Thoracic aorta (tissue), 2 donors: ENCODE measurements around the gene RBBP8NL. TPM values are rescaled to one million over a fixed set of nuclear protein-coding genes. Genes with fewer than 3 reads are reported as not detected.
"Not testable (repeated sequence)": the region's sequence is repeated elsewhere in the genome, so short reads cannot be mapped to it uniquely, and the experiment has no call there.

Source experiments
- ATAC-seq: fragments of 150-250 bp; one replicate; pipeline ENCODE4 v1.8.0; 2017; ENCODE audit warnings: low read depth; ENCODE audit not compliant: insufficient number of reproducible peaks, low FRiP score
- DNase-seq: peaks from one replicate; pipeline ENCODE4 v3.0.0-alpha.2; 2020; ENCODE audit warnings: low spot score
- H3K27ac ChIP-seq, 2 donors: fragments of 200-600 bp; sonication (generic); 1 replicate in 1 of 2; 2 replicates in 1 of 2; pipeline ENCODE4 v1.5.1; 2016; ENCODE audit warnings: mild to moderate bottlenecking in 2 of 2, moderate library complexity in 2 of 2
- H3K27me3 ChIP-seq: fragments of 200-600 bp; sonication (generic); replicated peaks from 2 replicates; pipeline ENCODE4 v1.6.0; 2016; ENCODE audit warnings: mild to moderate bottlenecking; ENCODE audit not compliant: insufficient read depth
- H3K36me3 ChIP-seq: fragments of 200-600 bp; sonication (generic); one replicate; pipeline ENCODE4 v1.5.1; 2016
- H3K4me1 ChIP-seq, 2 donors: fragments of 200-600 bp; sonication (generic); 1 replicate in 1 of 2; 2 replicates in 1 of 2; pipeline versions ENCODE4 v1.5.1 to v1.6.0; 2016; ENCODE audit warnings: low read depth in 2 of 2, mild to moderate bottlenecking in 1 of 2; ENCODE audit not compliant: control insufficient read depth in 1 of 2
- H3K4me3 ChIP-seq: fragments of 200-600 bp; sonication (generic); 2 replicates; pipeline ENCODE4 v1.5.1; 2016; ENCODE audit warnings: mild to moderate bottlenecking
- H3K9me3 ChIP-seq: fragments of 200-600 bp; sonication (generic); 2 replicates; pipeline ENCODE4 v1.5.1; 2016
- total RNA-seq, 2 donors: library from RNA; depleted of rRNA; stranded (reverse); fragments of >200 nt; gene quantifications; one replicate each; pipeline versions ENCODE4 v1.1.0 to v1.2.3, GENCODE V29; 2016
- TF ChIP-seq, protein P1 (sequence below): fragments of 200-600 bp; sonication (generic); IDR thresholded peaks from one replicate; pipeline ENCODE4 v1.5.1; 2019; ENCODE audit warnings: antibody characterized with exemption

The RBBP8NL gene
- total RNA-seq, 2 donors from 2014 or later, result not detected

DNA sequence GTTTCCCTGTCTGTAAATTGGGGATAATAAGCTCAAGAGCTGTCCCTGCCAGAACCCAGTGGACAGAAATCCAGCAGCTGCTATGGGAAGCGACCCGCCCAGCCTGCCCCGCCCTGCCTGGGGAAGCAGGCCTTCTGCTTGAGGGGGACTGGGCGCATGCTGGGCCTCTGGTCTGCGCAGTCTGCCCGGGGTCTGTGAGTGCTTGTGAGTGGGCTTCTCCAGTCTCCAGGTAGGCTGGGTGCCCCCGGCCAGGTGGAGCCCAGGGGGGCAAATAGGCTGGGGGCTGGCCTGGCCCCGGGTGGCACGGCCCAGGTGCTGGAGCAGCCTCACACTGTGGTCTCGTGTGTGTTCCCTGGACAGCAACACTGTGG lies 648 bp upstream of the RBBP8NL start:
- Histone ChIP-seq H3K27ac (no peak overlapping the region), H3K27me3 (no peaks in the 10 kb centered on the region), H3K4me3 (no peak overlapping the region), H3K9me3 (no peaks in the 10 kb centered on the region), H3K4me1 (no peaks in the 10 kb centered on the region), H3K36me3 (no peaks in the 10 kb centered on the region)
- TF ChIP-seq, protein P1, sequence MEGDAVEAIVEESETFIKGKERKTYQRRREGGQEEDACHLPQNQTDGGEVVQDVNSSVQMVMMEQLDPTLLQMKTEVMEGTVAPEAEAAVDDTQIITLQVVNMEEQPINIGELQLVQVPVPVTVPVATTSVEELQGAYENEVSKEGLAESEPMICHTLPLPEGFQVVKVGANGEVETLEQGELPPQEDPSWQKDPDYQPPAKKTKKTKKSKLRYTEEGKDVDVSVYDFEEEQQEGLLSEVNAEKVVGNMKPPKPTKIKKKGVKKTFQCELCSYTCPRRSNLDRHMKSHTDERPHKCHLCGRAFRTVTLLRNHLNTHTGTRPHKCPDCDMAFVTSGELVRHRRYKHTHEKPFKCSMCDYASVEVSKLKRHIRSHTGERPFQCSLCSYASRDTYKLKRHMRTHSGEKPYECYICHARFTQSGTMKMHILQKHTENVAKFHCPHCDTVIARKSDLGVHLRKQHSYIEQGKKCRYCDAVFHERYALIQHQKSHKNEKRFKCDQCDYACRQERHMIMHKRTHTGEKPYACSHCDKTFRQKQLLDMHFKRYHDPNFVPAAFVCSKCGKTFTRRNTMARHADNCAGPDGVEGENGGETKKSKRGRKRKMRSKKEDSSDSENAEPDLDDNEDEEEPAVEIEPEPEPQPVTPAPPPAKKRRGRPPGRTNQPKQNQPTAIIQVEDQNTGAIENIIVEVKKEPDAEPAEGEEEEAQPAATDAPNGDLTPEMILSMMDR, result no peak
- no peak for ATAC-seq
- no peak for DNase-seq

DNA sequence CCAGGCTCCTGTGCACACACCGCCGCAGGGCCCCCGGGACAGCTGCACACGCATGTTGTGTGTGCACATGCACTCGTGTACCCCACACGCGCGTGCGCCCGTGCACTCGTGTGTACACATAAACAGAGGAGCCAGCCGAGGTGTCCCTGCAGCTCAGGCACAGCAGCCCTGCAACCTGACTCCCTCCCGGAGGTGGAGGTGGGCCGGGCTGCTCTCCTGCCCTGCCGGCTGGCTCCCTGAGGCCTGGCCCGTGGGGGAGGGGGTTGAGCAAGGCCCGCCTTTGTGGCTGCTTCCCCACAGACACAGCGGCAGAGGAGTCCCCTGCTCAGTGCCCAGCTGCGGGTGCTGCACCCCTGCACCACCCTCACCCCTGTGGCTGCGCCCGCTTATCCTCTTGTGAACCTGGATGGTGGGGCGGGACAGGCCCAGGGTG lies 624 bp downstream of the RBBP8NL start:
- Histone ChIP-seq H3K4me3 (no peak overlapping the region), H3K4me1 (no peaks in the 10 kb centered on the region), H3K27me3 (no peaks in the 10 kb centered on the region), H3K27ac (no peak overlapping the region), H3K36me3 (no peaks in the 10 kb centered on the region), H3K9me3 (no peaks in the 10 kb centered on the region)
- no peak for DNase-seq
- no peak for ATAC-seq
- TF ChIP-seq, protein P1, result no peak

- not testable (repeated sequence) for H3K36me3 ChIP-seq, DNase-seq, H3K27ac ChIP-seq, H3K9me3 ChIP-seq, H3K27me3 ChIP-seq, H3K4me3 ChIP-seq, ATAC-seq, H3K4me1 ChIP-seq
Measured at GRCh38 chr20:62426059-62426348, 1.3 kb downstream of the RBBP8NL start.

- Histone ChIP-seq H3K4me3 (no peak overlapping the region), H3K4me1 (no peaks in the 10 kb centered on the region), H3K36me3 (no peaks in the 10 kb centered on the region), H3K9me3 (no peaks in the 10 kb centered on the region), H3K27ac (no peak overlapping the region), H3K27me3 (no peaks in the 10 kb centered on the region)
- TF ChIP-seq, protein P1, result no peak
- DNase-seq, result no peak
- no peak for ATAC-seq
Measured at GRCh38 chr20:62425281-62426058, 1.9 kb downstream of the RBBP8NL start.

- ATAC-seq (no peak), DNase-seq (no peak)
Measured at GRCh38 chr20:62424249-62425107, 2.9 kb downstream of the RBBP8NL start.

More at GRCh38 chr20:62424249-62425107, 2.9 kb downstream of the RBBP8NL start:
- Histone ChIP-seq H3K4me1 (no peaks in the 10 kb centered on the region), H3K9me3 (no peaks in the 10 kb centered on the region), H3K4me3 (no peak overlapping the region), H3K36me3 (no peaks in the 10 kb centered on the region), H3K27ac (no peak overlapping the region), H3K27me3 (no peaks in the 10 kb centered on the region)
- TF ChIP-seq, protein P1, result no peak
